ENCODE measurements around the gene STX18. TPM values are rescaled to one million over a fixed set of nuclear protein-coding genes. Genes with fewer than 3 reads are reported as not detected.

The STX18 gene
- 10 to 100 TPM; 23.7 to 48.1 (median 29.2) TPM for total RNA-seq

DNA sequence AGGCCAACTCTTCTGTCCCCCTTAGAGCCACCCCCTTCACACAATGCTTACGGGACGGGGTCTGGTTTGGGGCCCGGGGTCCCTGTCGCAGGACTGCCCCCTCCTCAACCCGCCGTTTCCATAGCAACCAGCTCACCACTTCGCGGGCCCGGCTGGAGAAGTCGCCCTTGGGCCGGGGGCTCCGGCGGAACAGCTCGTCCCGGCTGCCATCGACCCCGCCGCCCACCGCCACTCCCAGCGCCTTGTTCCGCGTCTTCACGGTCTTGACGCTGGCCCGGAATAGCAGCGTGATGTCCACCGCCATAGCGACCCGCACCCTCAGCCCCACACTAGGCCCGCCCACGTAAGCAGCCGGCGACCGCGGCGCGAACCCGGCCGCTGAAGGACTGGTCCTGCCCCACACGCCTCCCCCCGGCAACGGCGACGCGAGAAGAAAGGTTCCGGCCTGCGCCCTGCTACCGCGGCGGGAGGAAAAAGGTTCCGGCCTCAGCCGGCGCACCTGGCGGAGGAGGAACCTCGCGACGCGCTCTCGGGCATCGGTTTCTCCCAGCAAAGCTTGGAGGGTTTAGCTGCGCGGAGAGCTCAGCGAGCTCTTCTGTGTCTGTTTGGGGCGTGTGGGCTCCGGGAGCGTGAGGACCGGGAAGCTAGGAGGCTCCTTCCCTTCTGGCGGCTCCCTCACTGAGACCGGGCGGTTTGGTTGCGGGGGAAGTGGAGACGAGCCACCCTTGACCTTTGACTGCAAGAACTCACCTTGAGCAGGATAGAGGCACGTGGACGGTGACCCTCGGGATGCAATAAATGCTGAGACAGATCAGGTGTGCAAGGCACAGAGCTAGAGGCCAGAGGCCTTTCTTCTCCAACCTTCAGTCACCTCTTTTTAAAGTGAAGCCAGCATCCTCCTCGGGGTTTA, at the start of gene STX18:
Gene STX18 (minus strand): TSS at position 388 of the 910 bp plus-strand sequence. CDS start 84 bp downstream, at position 304.
- peak within 1 kb of the TSS; percentile 74 to 90 (median 88) for H3K27ac ChIP-seq
- 0 to 1% methylated on average over 33 to 73 of the region's 76 CpGs for whole genome bisulfite sequencing, 2 donors
- TF ChIP-seq, protein P1, sequence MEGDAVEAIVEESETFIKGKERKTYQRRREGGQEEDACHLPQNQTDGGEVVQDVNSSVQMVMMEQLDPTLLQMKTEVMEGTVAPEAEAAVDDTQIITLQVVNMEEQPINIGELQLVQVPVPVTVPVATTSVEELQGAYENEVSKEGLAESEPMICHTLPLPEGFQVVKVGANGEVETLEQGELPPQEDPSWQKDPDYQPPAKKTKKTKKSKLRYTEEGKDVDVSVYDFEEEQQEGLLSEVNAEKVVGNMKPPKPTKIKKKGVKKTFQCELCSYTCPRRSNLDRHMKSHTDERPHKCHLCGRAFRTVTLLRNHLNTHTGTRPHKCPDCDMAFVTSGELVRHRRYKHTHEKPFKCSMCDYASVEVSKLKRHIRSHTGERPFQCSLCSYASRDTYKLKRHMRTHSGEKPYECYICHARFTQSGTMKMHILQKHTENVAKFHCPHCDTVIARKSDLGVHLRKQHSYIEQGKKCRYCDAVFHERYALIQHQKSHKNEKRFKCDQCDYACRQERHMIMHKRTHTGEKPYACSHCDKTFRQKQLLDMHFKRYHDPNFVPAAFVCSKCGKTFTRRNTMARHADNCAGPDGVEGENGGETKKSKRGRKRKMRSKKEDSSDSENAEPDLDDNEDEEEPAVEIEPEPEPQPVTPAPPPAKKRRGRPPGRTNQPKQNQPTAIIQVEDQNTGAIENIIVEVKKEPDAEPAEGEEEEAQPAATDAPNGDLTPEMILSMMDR (IDR thresholded peaks at IDR 0.05): peak in 3 of 6 experiments; percentile 10 to 48 (median 25)
- peak in 2 of 4 donors; percentile 82 to 88 for TF ChIP-seq POLR2A (IDR thresholded peaks at IDR 0.05)
- peak in 1 of 4 donors; percentile 54 for TF ChIP-seq EP300 (IDR thresholded peaks at IDR 0.05)
- peak; percentile 88 to 95 for TF ChIP-seq POLR2AphosphoS5 (IDR thresholded peaks at IDR 0.05)
- peaks cover 0 to 6% (median 0%) of the 10 kb centered on the region in 4 donors for H3K36me3 ChIP-seq
- peaks cover 23 to 27% (median 25%) of the 10 kb centered on the region in 4 donors for H3K4me1 ChIP-seq
- ATAC-seq (ENCODE audit: low FRiP score in 2 of 2): peak; percentile 98 to 99
- peak within 1 kb of the TSS; percentile 71 to 81 (median 74) for H3K4me3 ChIP-seq
- H3K9me3 ChIP-seq: no peaks in the 10 kb centered on the region
- peak; percentile 83 to 98 for DNase-seq
- H3K27me3 ChIP-seq: no peaks in the 10 kb centered on the region

- TF ChIP-seq, protein P1 (IDR thresholded peaks at IDR 0.05): no peak
- no peak for TF ChIP-seq EP300 (IDR thresholded peaks at IDR 0.05)
- TF ChIP-seq POLR2A (IDR thresholded peaks at IDR 0.05): no peak
- no peak for TF ChIP-seq POLR2AphosphoS5 (IDR thresholded peaks at IDR 0.05)
- no peak for ATAC-seq (ENCODE audit: low FRiP score in 2 of 2)
Observed at GRCh38 chr4:4591071-4591470, 49.2 kb upstream of the STX18 start.

DNA sequence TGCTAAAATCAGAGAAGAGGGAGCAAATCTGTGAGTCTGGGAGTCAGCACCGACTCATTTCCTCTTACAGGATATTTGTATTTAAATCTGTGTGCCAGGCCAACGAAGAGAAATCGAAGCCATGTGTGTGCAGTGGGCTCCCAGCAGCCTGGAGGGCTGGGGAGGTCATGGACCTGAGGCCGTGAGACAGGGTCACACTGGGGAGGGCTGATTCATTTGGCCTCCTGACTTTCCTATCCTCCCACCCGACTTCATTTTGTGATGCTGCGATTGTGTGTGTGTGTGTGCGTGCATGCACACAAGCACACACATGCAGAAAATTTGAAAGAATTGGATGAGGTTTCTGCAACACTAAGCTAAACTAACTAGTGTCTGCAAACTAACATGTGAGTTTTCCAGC, 48.7 kb upstream of the STX18 start:
- TF ChIP-seq POLR2AphosphoS5 (IDR thresholded peaks at IDR 0.05) (no peak), EP300 (IDR thresholded peaks at IDR 0.05) (no peak), POLR2A (IDR thresholded peaks at IDR 0.05) (no peak)
- TF ChIP-seq, protein P1 (IDR thresholded peaks at IDR 0.05): no peak
- 71 to 75% methylated on average over 7 of the region's 7 CpGs for WGBS, 2 donors

More at GRCh38 chr4:4591071-4591470, 49.2 kb upstream of the STX18 start:
- Histone ChIP-seq H3K4me3 (no peak overlapping the region), H3K9me3 (peaks cover 0 to 11% (median 4%) of the 10 kb centered on the region in 4 donors), H3K4me1 (no peaks in the 10 kb centered on the region), H3K27ac (no peak overlapping the region), H3K27me3 (no peaks in the 10 kb centered on the region), H3K36me3 (no peaks in the 10 kb centered on the region)
- no peak for DNase-seq
- 81 to 85% methylated on average over 4 of the region's 4 CpGs for WGBS, 2 donors

GRCh38 chr4:4585012-4585670, 43.3 kb upstream of the STX18 start:
- Histone ChIP-seq H3K27ac (no peak overlapping the region), H3K4me3 (no peak overlapping the region), H3K27me3 (no peaks in the 10 kb centered on the region), H3K9me3 (no peaks in the 10 kb centered on the region), H3K4me1 (no peaks in the 10 kb centered on the region), H3K36me3 (no peaks in the 10 kb centered on the region)
- TF ChIP-seq POLR2AphosphoS5 (IDR thresholded peaks at IDR 0.05): no peak
- TF ChIP-seq, protein P1 (IDR thresholded peaks at IDR 0.05): no peak
- TF ChIP-seq POLR2A (IDR thresholded peaks at IDR 0.05): no peak
- TF ChIP-seq EP300 (IDR thresholded peaks at IDR 0.05): no peak
- no peak for DNase-seq
- peak in 1 of 2 donors; percentile 42 for ATAC-seq (ENCODE audit: low FRiP score in 2 of 2)
- 81 to 93% methylated on average over 3 of the region's 3 CpGs for WGBS, 2 donors

More for the DNA sequence above, 48.7 kb upstream of the STX18 start:
- Histone ChIP-seq H3K4me3 (no peak overlapping the region), H3K9me3 (peaks cover 0 to 10% (median 3%) of the 10 kb centered on the region in 4 donors), H3K27me3 (no peaks in the 10 kb centered on the region), H3K27ac (no peak overlapping the region), H3K36me3 (no peaks in the 10 kb centered on the region), H3K4me1 (no peaks in the 10 kb centered on the region)
- DNase-seq (no peak), ATAC-seq (ENCODE audit: low FRiP score in 2 of 2) (no peak)
